SU-DHL-6 (cell line): Measurements from ENCODE around the gene KRTAP5-2.
A peak's percentile ranks its signal among the peaks of the same experiment; 100 is the strongest.

ENCODE experiments used
- H2AFZ ChIP-seq: fragments of 200-600 bp; sonication (generic); 2 replicates; pipeline ENCODE4 v1.6.1; 2014; ENCODE audit warnings: low read depth, mild to moderate bottlenecking, moderate library complexity, mixed read lengths, antibody characterized with exemption, low read length; ENCODE audit not compliant: severe bottlenecking
- H3F3A ChIP-seq: fragments of 200-600 bp; shearing (Covaris generic); 2 replicates; pipeline ENCODE4 v1.6.0; 2016; ENCODE audit warnings: antibody characterized with exemption, mild to moderate bottlenecking; ENCODE audit not compliant: insufficient read depth
- H3K27ac ChIP-seq: fragments of 200-600 bp; sonication (generic); 2 replicates; pipeline ENCODE4 v1.5.1; 2016; ENCODE audit warnings: low read depth, mild to moderate bottlenecking, low read length, moderate library complexity, mixed read lengths
- H3K27me3 ChIP-seq: fragments of 200-600 bp; sonication (generic), shearing (Covaris generic); 2 replicates; pipeline ENCODE4 v1.6.0; 2014; ENCODE audit warnings: mild to moderate bottlenecking, low read length
- H3K36me3 ChIP-seq: fragments of 200-600 bp; sonication (generic); 2 replicates; pipeline ENCODE4 v1.6.1; 2014; ENCODE audit warnings: mild to moderate bottlenecking, low read length, mixed read lengths
- H3K4me2 ChIP-seq: fragments of 300-600, 200-600 bp; shearing (Covaris generic), sonication (generic); 2 replicates; pipeline ENCODE4 v1.6.0; 2014; ENCODE audit warnings: low read length, low read depth, mild to moderate bottlenecking; ENCODE audit not compliant: poor library complexity, severe bottlenecking
- H3K4me3 ChIP-seq: fragments of 200-600 bp; sonication (generic); 2 replicates; pipeline ENCODE4 v1.5.1; 2014; ENCODE audit warnings: antibody characterized with exemption, low read length, mild to moderate bottlenecking, mixed read lengths; ENCODE audit not compliant: insufficient read depth, poor library complexity, severe bottlenecking
- H3K79me2 ChIP-seq: fragments of 200-600 bp; sonication (generic); 2 replicates; pipeline ENCODE4 v1.6.1; 2014; ENCODE audit warnings: mild to moderate bottlenecking, low read length, moderate library complexity; ENCODE audit not compliant: insufficient read depth
- H3K9ac ChIP-seq: fragments of 200-600 bp; sonication (generic); 2 replicates; pipeline ENCODE4 v1.7.0; 2014; ENCODE audit warnings: mild to moderate bottlenecking, low read length
- H3K9me2 ChIP-seq: fragments of 200-600 bp; sonication (generic); replicated peaks from 2 replicates; pipeline ENCODE4 v1.6.1; 2014; ENCODE audit warnings: low read length; ENCODE audit not compliant: insufficient read depth
- H3K9me3 ChIP-seq: fragments of 200-600 bp; sonication (generic); 2 replicates; pipeline ENCODE4 v1.6.1; 2014; ENCODE audit warnings: low read length, mixed read lengths; ENCODE audit not compliant: insufficient read depth
- H4K20me1 ChIP-seq: fragments of 200-600 bp; sonication (generic); 2 replicates; pipeline ENCODE4 v1.6.1; 2014; ENCODE audit warnings: low read depth, mild to moderate bottlenecking, antibody characterized with exemption, low read length, moderate library complexity, mixed read lengths
- CTCF ChIP-seq: fragments of 200-600 bp; sonication (generic); IDR thresholded peaks from one replicate; pipeline ENCODE4 v1.5.1; 2017; ENCODE audit warnings: antibody characterized with exemption, mild to moderate bottlenecking, low read length, moderate library complexity; ENCODE audit not compliant: insufficient read depth, poor library complexity, severe bottlenecking
- EZH2phosphoT487 ChIP-seq: fragments of 200-600 bp; sonication (generic), shearing (Covaris generic); conservative IDR thresholded peaks from 2 replicates; pipeline ENCODE4 v1.6.1; 2018; ENCODE audit warnings: mild to moderate bottlenecking, antibody characterized with exemption, low read length, moderate library complexity, mixed read lengths

The KRTAP5-2 gene

GRCh38 chr11:1640076-1640946 lies 42.2 kb upstream of the KRTAP5-2 start:
- Histone ChIP-seq H3K27me3 (no peaks in the 10 kb centered on the region), H3F3A (no peaks in the 10 kb centered on the region), H2AFZ (no peak overlapping the region), H3K9me3 (no peaks in the 10 kb centered on the region), H3K4me2 (no peak overlapping the region), H3K4me3 (no peak overlapping the region), H3K36me3 (no peaks in the 10 kb centered on the region), H3K79me2 (no peaks in the 10 kb centered on the region), H3K9me2 (no peaks in the 10 kb centered on the region), H3K27ac (no peak overlapping the region), H3K9ac (no peak overlapping the region), H4K20me1 (no peaks in the 10 kb centered on the region)
- TF ChIP-seq EZH2phosphoT487: 0 out of 2 replicates have a peak, but pooled peaks have one; percentile 12
- peak; percentile 100 for TF ChIP-seq CTCF

- H3K79me2 ChIP-seq: no peaks in the 10 kb centered on the region
- H3K9me2 ChIP-seq: no peaks in the 10 kb centered on the region
- H2AFZ ChIP-seq: no peak overlapping the region
- no peaks in the 10 kb centered on the region for H3F3A ChIP-seq
- no peak overlapping the region for H3K9ac ChIP-seq
- no peaks in the 10 kb centered on the region for H3K27me3 ChIP-seq
- H3K36me3 ChIP-seq: no peaks in the 10 kb centered on the region
- no peak overlapping the region for H3K4me3 ChIP-seq
- H4K20me1 ChIP-seq: no peaks in the 10 kb centered on the region
- H3K4me2 ChIP-seq: no peak overlapping the region
- H3K27ac ChIP-seq: no peak overlapping the region
- TF ChIP-seq CTCF (no peak), EZH2phosphoT487 (no peak)
- H3K9me3 ChIP-seq: no peaks in the 10 kb centered on the region
These were observed 41.6 kb upstream of the KRTAP5-2 start for GRCh38 chr11:1639666-1640065.

GRCh38 chr11:1639102-1639620 lies 41.1 kb upstream of the KRTAP5-2 start:
- Histone ChIP-seq H2AFZ (no peak overlapping the region), H3K9ac (no peak overlapping the region), H4K20me1 (no peaks in the 10 kb centered on the region), H3K27ac (no peak overlapping the region), H3K27me3 (no peaks in the 10 kb centered on the region), H3K9me3 (no peaks in the 10 kb centered on the region), H3K9me2 (no peaks in the 10 kb centered on the region), H3K36me3 (no peaks in the 10 kb centered on the region), H3F3A (no peaks in the 10 kb centered on the region), H3K4me3 (no peak overlapping the region), H3K4me2 (no peak overlapping the region), H3K79me2 (no peaks in the 10 kb centered on the region)
- TF ChIP-seq EZH2phosphoT487 (no peak), CTCF (no peak)
